ENCODE measurements around the gene FBXO46. TPM values are rescaled to one million over a fixed set of nuclear protein-coding genes. Genes with fewer than 3 reads are reported as not detected.

The FBXO46 gene, protein sequence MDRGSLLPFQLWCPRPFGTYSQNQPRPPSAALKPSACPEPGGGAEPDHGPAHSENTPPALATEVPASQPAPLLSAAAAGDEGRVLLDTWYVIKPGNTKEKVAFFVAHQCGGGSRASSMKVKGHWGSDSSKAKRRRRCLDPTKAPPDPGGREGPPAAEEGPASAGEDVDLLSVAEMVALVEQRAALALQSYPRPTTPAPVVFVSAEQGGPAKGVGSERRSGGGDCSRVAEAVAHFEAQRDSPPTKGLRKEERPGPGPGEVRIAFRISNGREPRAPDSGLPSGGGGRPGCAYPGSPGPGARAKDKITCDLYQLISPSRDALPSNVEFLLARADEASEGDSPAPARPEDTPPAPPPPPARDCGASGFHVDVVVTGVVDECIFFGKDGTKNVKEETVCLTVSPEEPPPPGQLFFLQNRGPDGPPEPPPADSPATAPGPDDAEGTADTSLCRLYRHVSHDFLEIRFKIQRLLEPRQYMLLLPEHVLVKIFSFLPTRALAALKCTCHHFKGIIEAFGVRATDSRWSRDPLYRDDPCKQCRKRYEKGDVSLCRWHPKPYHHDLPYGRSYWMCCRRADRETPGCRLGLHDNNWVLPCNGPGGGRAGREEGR
- 12.8 and 16.1 TPM in 2 replicates for total RNA-seq (2014; rRNA removed)
- Bru-seq, nascent RNA, result percentile 69 among the genes with signal in this experiment
- BruChase-seq, experiment 1, labeled RNA remaining after a 6-hour chase, result percentile 75 among the genes with signal in this experiment
- BruChase-seq, experiment 2, labeled RNA remaining after a 2-hour chase, result percentile 76 among the genes with signal in this experiment
- long read RNA-seq, partial matches to known transcripts, result 0 of 19 reads
- long read RNA-seq, other reads (novel, unspliced or antisense), result 13 of 19 reads

DNA sequence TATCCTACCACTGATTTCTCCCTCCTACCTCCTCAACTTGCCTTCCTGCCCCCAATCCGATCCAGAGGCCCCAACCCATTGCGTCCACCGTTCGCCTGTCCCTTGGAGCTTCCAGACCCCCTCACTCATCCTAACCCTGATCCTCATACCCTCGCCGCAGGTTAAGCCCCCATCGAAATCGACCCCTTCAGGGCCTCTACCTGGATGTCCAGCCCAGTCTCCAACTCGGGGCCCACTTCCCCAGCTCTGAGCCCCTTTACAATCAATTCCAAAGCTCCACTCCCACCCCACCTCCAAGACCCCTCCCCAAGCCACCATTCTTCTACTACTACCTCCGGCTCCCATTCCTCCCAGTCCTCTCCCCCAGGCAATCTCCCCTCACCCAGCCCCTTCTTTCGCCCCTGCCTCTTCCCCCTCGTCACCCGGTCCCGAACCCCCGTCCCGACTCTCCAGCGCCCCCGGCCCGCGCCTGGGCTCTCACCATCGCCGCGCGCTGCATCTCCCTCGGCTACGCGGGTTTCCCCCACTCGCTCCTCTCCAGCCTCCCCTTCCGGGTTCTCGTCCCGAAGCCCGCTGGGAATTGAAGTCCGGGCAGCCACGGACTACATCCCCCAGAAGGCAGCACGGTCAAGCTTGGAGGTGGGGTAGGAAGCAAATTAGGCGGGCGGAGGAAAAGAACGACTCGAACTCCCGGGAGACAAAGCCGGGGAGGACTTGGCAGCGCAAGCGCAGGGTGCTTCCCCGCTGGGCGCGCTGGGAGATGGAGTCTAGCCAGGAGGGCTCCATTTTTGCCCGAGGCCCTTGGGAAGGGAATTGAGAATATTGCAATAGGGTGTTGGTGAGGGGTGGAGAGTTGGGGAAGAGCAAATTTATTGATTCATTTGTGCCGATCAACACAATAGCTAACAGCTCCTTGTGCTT, at the start of gene FBXO46:
FBXO46 (minus strand) TSS at position 529 of the 921 bp plus-strand sequence. CDS start 17,401 bp downstream, outside the sequence.
- peak within 1 kb of the TSS; percentile 83 for H3K4me2 ChIP-seq (ENCODE audit: low read length)
- DNase-seq, result peak; percentile 95
- intact Hi-C loops (cut with micrococcal nuclease), result no loop called here
- H3K9me2 ChIP-seq (replicated peaks; ENCODE audit: low read length), result no peaks in the 10 kb centered on the region
- TF ChIP-seq EZH2phosphoT487 (IDR thresholded peaks at IDR 0.05; ENCODE audit: borderline replicate concordance, low read length) (no peak), EZH2 (IDR thresholded peaks at IDR 0.05; ENCODE audit: low read length, unreplicated experiment) (no peak)
- TF ChIP-seq, protein P1, sequence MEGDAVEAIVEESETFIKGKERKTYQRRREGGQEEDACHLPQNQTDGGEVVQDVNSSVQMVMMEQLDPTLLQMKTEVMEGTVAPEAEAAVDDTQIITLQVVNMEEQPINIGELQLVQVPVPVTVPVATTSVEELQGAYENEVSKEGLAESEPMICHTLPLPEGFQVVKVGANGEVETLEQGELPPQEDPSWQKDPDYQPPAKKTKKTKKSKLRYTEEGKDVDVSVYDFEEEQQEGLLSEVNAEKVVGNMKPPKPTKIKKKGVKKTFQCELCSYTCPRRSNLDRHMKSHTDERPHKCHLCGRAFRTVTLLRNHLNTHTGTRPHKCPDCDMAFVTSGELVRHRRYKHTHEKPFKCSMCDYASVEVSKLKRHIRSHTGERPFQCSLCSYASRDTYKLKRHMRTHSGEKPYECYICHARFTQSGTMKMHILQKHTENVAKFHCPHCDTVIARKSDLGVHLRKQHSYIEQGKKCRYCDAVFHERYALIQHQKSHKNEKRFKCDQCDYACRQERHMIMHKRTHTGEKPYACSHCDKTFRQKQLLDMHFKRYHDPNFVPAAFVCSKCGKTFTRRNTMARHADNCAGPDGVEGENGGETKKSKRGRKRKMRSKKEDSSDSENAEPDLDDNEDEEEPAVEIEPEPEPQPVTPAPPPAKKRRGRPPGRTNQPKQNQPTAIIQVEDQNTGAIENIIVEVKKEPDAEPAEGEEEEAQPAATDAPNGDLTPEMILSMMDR (conservative IDR thresholded peaks at IDR 0.05; ENCODE audit: low read depth, low read length), result 0 out of 2 replicates have a peak, but pooled peaks have one; percentile 19
- H3K79me2 ChIP-seq (ENCODE audit: low read length), result peaks cover 51% of the 10 kb centered on the region
- ATAC-seq, result peak; percentile 99
- no peaks in the 10 kb centered on the region for H3K36me3 ChIP-seq (ENCODE audit: low read depth, low read length)
- H3K27me3 ChIP-seq (ENCODE audit: low read length), result no peaks in the 10 kb centered on the region
- ChIA-PET CTCF (interaction anchor here (0.6 kb wide), 2 partner anchors 14 to 86 kb away, joined by 5 to 9 read pairs; no protein-coding TSS in a partner anchor), POLR2A (ENCODE audit: unreplicated experiment) (interaction anchor here (0.6 to 0.9 kb wide), 3 partner anchors 39 to 1619 kb away, joined by 4 to 22 read pairs (median 10); partner anchors contain the start of gene SIX5)
- H3K27ac ChIP-seq (ENCODE audit: low read length), result no peak within 1 kb of the TSS
- H3K4me1 ChIP-seq (ENCODE audit: insufficient read depth, low read length), result no peaks in the 10 kb centered on the region
- H4K20me1 ChIP-seq (ENCODE audit: low read length), result no peaks in the 10 kb centered on the region
- no TSS peak for BruUV-seq (replicated peaks)
- peak within 1 kb of the TSS; percentile 65 for H2AFZ ChIP-seq (ENCODE audit: low read length)
- peak within 1 kb of the TSS; percentile 87 for H3K9ac ChIP-seq (ENCODE audit: low read length)
- H3K9me3 ChIP-seq (ENCODE audit: low read length), result no peaks in the 10 kb centered on the region
- H3F3A ChIP-seq (ENCODE audit: low read length, unreplicated experiment), result no peaks in the 10 kb centered on the region
- H3K4me3 ChIP-seq (ENCODE audit: low read length), result peak within 1 kb of the TSS; percentile 86

DNA sequence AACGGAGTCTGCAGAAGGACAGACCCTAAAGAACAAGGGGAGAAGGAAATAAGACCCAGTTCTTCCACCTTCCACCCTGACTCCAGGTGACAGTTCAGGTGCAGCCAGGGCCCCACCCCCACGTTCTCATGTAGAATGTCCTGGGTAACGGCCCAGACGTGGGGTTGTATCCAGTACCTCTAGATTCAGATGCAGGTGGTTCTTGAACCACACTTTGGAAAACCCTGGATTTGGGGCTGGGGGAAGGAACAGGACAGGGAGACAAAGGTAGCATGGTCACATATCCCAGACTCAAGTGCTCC, 49.4 kb upstream of the FBXO46 start:
- no peak for DNase-seq
- Histone ChIP-seq H3F3A (ENCODE audit: low read length, unreplicated experiment) (no peaks in the 10 kb centered on the region), H3K36me3 (ENCODE audit: low read depth, low read length) (no peaks in the 10 kb centered on the region), H3K9me3 (ENCODE audit: low read length) (no peaks in the 10 kb centered on the region), H3K9ac (ENCODE audit: low read length) (no peak overlapping the region), H3K79me2 (ENCODE audit: low read length) (no peaks in the 10 kb centered on the region), H3K27ac (ENCODE audit: low read length) (no peak overlapping the region), H3K4me2 (ENCODE audit: low read length) (peak overlapping the region; percentile 70), H3K27me3 (ENCODE audit: low read length) (no peaks in the 10 kb centered on the region), H2AFZ (ENCODE audit: low read length) (no peak overlapping the region), H3K4me1 (ENCODE audit: insufficient read depth, low read length) (peaks cover 49% of the 10 kb centered on the region), H3K9me2 (replicated peaks; ENCODE audit: low read length) (no peaks in the 10 kb centered on the region), H4K20me1 (ENCODE audit: low read length) (no peaks in the 10 kb centered on the region), H3K4me3 (ENCODE audit: low read length) (no peak overlapping the region)
- ChIA-PET POLR2A (ENCODE audit: unreplicated experiment) (no interaction called here), CTCF (no interaction called here)
- no TSS peak for BruUV-seq (replicated peaks)
- TF ChIP-seq EZH2 (IDR thresholded peaks at IDR 0.05; ENCODE audit: low read length, unreplicated experiment), result no peak
- TF ChIP-seq, protein P1 (conservative IDR thresholded peaks at IDR 0.05; ENCODE audit: low read depth, low read length), result no peak
- no peak for ATAC-seq
- intact Hi-C loops (cut with micrococcal nuclease), result no loop called here
